Thyroid gland (tissue), 4 donors: ENCODE results near the gene LDB3.

Experiments
- CTCF ChIP-seq, 6 experiments: fragments of 200-600 bp in 3 of 6; fragments of 450-650 bp in 3 of 6; sonication (generic) in 3 of 6; IDR thresholded peaks; one replicate each; pipeline ENCODE4 v1.5.1; 2016 to 2019; ENCODE audit warnings: antibody characterized with exemption in 6 of 6, mild to moderate bottlenecking in 2 of 6, inconsistent platforms in 1 of 6, moderate library complexity in 1 of 6
- POLR2A ChIP-seq, 2 donors: fragments of 450-650 bp; IDR thresholded peaks; one replicate each; pipeline ENCODE4 v1.6.1; 2017; ENCODE audit warnings: antibody characterized with exemption in 2 of 2, mild to moderate bottlenecking in 2 of 2, moderate library complexity in 1 of 2

GRCh38 chr10:86653987-86654386 is 14.3 kb upstream of the LDB3 start:
- TF ChIP-seq POLR2A (IDR thresholded peaks at IDR 0.05) = no peak
- no peak for TF ChIP-seq CTCF (IDR thresholded peaks at IDR 0.05)
